ENCODE results near the gene LIMK1. TPM values are rescaled to one million over a fixed set of nuclear protein-coding genes. Genes with fewer than 3 reads are reported as not detected.

The LIMK1 gene
- total RNA-seq, 1 experiment from 2014 or later, result 56.3 TPM

GRCh38 chr7:74070619-74070921, 13.0 kb upstream of the LIMK1 start:
- BruUV-seq (replicated peaks), result no TSS peak
- CTCF ChIA-PET, result interaction anchor here (1.0 to 1.1 kb wide), 2 partner anchors 130 to 136 kb away, joined by 3 to 5 read pairs; no protein-coding TSS in a partner anchor
- ATAC-seq, result no peak

More at GRCh38 chr7:74070619-74070921, 13.0 kb upstream of the LIMK1 start:
- Histone ChIP-seq H3K4me3 (replicated peaks in 1 of 2; ENCODE audit: low read depth in 1 of 2, low read length in 2 of 2) (no peak overlapping the region), H3K27me3 (ENCODE audit: insufficient read depth, low read length) (no peaks in the 10 kb centered on the region), H2AFZ (ENCODE audit: low read depth, low read length, poor library complexity, severe bottlenecking) (no peak overlapping the region), H3K4me2 (ENCODE audit: low read length) (no peak overlapping the region), H4K20me1 (ENCODE audit: insufficient read depth) (no peaks in the 10 kb centered on the region), H3K4me1 (ENCODE audit: control insufficient read depth in 1 of 2, insufficient read depth in 2 of 2, low read length in 2 of 2) (peaks cover 10 to 27% of the 10 kb centered on the region in 2 experiments), H3K27ac (ENCODE audit: low read depth, low read length) (no peak overlapping the region), H3K9ac (ENCODE audit: low read length) (no peak overlapping the region), H3K9me3 (ENCODE audit: control insufficient read depth in 1 of 2, insufficient read depth in 1 of 2, low read depth in 1 of 2, low read length in 2 of 2) (no peaks in the 10 kb centered on the region), H3K9me2 (ENCODE audit: insufficient read depth) (no peaks in the 10 kb centered on the region), H3K36me3 (ENCODE audit: control insufficient read depth in 1 of 2, insufficient read depth in 2 of 2, low read length in 2 of 2) (no peaks in the 10 kb centered on the region), H3K79me2 (ENCODE audit: insufficient read depth, low read length) (no peaks in the 10 kb centered on the region)
- ChIA-PET POLR2A (interaction anchor here (1.0 kb wide), 1 partner anchor 9 kb away, joined by 4 read pairs; no protein-coding TSS in a partner anchor), RAD21 (ENCODE audit: low non-redundant PET in 1 of 2, low total read pairs in 2 of 2, uncharacterized antibody in 2 of 2, unreplicated experiment in 2 of 2) (no interaction called here)
- TF ChIP-seq EZH2phosphoT487 (IDR thresholded peaks at IDR 0.05; ENCODE audit: borderline replicate concordance) (no peak), REST (IDR thresholded peaks at IDR 0.05; ENCODE audit: low read depth) (no peak), MAX (IDR thresholded peaks at IDR 0.05) (no peak), EGR1 (IDR thresholded peaks at IDR 0.05; ENCODE audit: low read depth) (no peak), JUND (IDR thresholded peaks at IDR 0.05) (no peak), ZNF274 (IDR thresholded peaks at IDR 0.05; ENCODE audit: low read depth, low read length) (no peak), CTCF (IDR thresholded peaks at IDR 0.05 in 2 of 3, conservative IDR thresholded peaks at IDR 0.05 in 1 of 3; ENCODE audit: borderline replicate concordance in 1 of 3, insufficient read depth in 1 of 3, low read depth in 2 of 3, low read length in 2 of 3) (no peak), EZH2 (IDR thresholded peaks at IDR 0.05) (no peak), SP1 (IDR thresholded peaks at IDR 0.05; ENCODE audit: low read depth) (no peak), POLR2A (IDR thresholded peaks at IDR 0.05; ENCODE audit: borderline replicate concordance, extremely low read depth, insufficient read depth, insufficient read length) (no peak), CEBPB (IDR thresholded peaks at IDR 0.05; ENCODE audit: low read depth) (no peak), RAD21 (IDR thresholded peaks at IDR 0.05; ENCODE audit: low read depth) (no peak), TCF7L2 (IDR thresholded peaks at IDR 0.05; ENCODE audit: borderline replicate concordance, extremely low read depth, insufficient read depth, insufficient read length) (no peak), ATF3 (IDR thresholded peaks at IDR 0.05) (no peak), SIN3A (IDR thresholded peaks at IDR 0.05; ENCODE audit: low read depth) (no peak), YY1 (IDR thresholded peaks at IDR 0.05; ENCODE audit: extremely low read depth, insufficient replicate concordance, low read depth, low read length) (no peak), ZBTB33 (IDR thresholded peaks at IDR 0.05; ENCODE audit: extremely low read depth, insufficient replicate concordance, low read length) (no peak), ZFX (IDR thresholded peaks at IDR 0.05) (no peak)
- no peak for DNase-seq (ENCODE audit: low read depth, low spot score)
- intact Hi-C loops (cut with micrococcal nuclease), result no loop called here

Measured in HCT116 (cell line).